ENCODE results near the gene ARL16. TPM values are rescaled to one million over a fixed set of nuclear protein-coding genes. Genes with fewer than 3 reads are reported as not detected.

Gene ARL16
- total and polyA plus RNA-seq, 10 donors, result 22.5 to 93.5 (median 31.9) TPM

DNA sequence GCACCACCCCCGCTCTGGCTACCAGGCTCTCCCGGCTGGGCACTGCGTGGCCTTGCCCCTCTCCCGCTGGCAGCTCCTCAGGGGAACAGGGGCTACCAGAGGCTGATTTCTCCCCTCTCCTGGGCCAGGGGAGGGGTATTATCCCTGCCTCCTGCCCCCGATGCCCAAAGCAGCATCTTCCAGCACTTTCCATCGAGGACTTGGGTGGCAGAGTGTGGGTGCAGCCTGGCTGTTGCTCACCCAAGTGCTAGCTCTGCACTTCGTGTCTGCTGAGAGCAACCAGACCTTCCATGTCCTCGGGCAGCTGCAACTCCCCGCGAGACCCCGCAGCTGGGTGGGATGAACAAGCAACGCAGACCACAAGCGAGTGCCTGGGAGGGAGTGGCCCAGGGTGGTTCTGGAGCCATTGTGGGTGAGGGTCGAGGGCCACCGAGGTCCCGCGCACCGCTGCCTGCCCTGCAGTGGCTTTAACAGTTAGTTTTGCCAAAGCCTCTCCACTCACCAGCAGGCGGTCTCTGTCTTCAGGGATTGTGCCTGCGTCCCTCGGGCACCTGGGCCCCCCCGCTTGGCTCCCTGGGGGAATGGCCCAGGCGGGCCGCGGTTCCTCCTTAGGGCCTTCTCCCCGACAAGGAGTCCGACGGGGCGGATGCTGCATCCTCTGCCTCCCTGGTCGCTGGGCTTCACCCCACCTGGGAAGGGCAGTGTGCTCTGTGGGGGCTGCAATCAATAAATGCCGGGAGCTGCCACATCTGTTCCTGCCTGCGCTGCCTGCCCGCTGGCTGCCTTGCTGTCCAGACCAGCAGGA is 36.9 kb upstream of the ARL16 start:
- no peak for DNase-seq
- TF ChIP-seq POLR2A (IDR thresholded peaks at IDR 0.05) (no peak), POLR2AphosphoS5 (IDR thresholded peaks at IDR 0.05) (peak in 1 of 3 donors; percentile 3)
- TF ChIP-seq, protein P1, sequence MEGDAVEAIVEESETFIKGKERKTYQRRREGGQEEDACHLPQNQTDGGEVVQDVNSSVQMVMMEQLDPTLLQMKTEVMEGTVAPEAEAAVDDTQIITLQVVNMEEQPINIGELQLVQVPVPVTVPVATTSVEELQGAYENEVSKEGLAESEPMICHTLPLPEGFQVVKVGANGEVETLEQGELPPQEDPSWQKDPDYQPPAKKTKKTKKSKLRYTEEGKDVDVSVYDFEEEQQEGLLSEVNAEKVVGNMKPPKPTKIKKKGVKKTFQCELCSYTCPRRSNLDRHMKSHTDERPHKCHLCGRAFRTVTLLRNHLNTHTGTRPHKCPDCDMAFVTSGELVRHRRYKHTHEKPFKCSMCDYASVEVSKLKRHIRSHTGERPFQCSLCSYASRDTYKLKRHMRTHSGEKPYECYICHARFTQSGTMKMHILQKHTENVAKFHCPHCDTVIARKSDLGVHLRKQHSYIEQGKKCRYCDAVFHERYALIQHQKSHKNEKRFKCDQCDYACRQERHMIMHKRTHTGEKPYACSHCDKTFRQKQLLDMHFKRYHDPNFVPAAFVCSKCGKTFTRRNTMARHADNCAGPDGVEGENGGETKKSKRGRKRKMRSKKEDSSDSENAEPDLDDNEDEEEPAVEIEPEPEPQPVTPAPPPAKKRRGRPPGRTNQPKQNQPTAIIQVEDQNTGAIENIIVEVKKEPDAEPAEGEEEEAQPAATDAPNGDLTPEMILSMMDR (IDR thresholded peaks at IDR 0.05 in 8 of 11, conservative IDR thresholded peaks at IDR 0.05 in 3 of 11), result no peak
- Histone ChIP-seq H3K4me1 (peaks cover 0 to 10% (median 1%) of the 10 kb centered on the region in 6 donors), H3K27me3 (replicated peaks in 1 of 7) (peaks cover 0 to 34% (median 0%) of the 10 kb centered on the region in 7 donors), H3K27ac (no peak overlapping the region), H3K9me3 (no peaks in the 10 kb centered on the region), H3K36me3 (peaks cover 0 to 43% (median 0%) of the 10 kb centered on the region in 6 donors), H3K4me3 (no peak overlapping the region)
- intact Hi-C loops (cut with DNase I; ENCODE audit: low total_unique reads), result no loop called here
- WGBS, 5 donors, result 88 to 93% (median 88%) methylated on average over 20 to 33 of the region's 33 CpGs

DNA sequence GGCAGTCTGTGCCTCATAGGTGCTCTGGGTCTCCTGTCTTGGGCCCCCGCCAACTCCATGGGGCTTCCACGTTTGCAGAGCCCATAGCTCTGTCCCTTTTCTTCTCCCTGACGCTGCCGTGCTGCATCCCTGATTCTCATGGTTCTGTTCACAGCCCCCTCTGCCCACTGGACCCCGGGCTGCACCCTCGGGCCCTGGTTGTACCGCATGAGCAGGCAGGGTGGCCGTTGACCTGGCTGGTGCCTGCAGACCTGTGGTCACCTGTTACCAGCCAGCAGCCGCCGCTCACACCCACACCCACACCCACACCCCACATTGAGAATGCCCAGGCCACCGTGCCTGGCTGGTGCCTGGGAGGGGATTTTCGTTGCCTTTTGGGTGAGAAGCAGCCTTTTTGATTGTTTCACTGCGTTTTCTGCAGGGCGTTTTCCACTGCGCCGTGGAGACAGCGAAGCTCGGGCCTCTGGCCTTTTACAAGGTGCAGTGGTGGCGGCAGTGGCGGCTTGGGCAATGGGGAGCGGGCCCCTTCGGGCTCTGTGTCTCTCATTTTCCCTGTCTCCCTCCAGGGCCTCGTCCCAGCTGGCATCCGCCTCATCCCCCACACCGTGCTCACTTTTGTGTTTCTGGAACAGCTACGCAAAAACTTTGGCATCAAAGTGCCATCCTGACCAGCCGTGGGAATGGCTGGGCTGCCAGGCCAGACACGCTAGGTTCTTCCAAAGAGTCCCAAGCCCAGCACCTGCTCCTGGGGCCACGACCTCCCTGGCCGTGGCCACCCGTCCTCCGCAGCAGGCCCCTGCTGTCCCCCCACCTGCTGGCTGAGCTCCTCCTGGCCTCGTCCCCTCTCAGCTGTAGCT is 36.0 kb upstream of the ARL16 start:
- Histone ChIP-seq H3K4me3 (no peak overlapping the region), H3K9me3 (no peaks in the 10 kb centered on the region), H3K27me3 (replicated peaks in 1 of 7) (peaks cover 0 to 26% (median 0%) of the 10 kb centered on the region in 7 donors), H3K27ac (no peak overlapping the region), H3K4me1 (peaks cover 0 to 17% (median 1%) of the 10 kb centered on the region in 6 donors), H3K36me3 (peaks cover 0 to 43% (median 0%) of the 10 kb centered on the region in 6 donors)
- 85 to 94% (median 90%) methylated on average over 29 to 32 of the region's 33 CpGs for WGBS, 5 donors
- TF ChIP-seq POLR2A (IDR thresholded peaks at IDR 0.05) (no peak), POLR2AphosphoS5 (IDR thresholded peaks at IDR 0.05) (peak in 1 of 3 donors; percentile 4)
- TF ChIP-seq, protein P1 (IDR thresholded peaks at IDR 0.05 in 8 of 11, conservative IDR thresholded peaks at IDR 0.05 in 3 of 11), result no peak
- no peak for DNase-seq
- intact Hi-C loops (cut with DNase I; ENCODE audit: low total_unique reads), result no loop called here

DNA sequence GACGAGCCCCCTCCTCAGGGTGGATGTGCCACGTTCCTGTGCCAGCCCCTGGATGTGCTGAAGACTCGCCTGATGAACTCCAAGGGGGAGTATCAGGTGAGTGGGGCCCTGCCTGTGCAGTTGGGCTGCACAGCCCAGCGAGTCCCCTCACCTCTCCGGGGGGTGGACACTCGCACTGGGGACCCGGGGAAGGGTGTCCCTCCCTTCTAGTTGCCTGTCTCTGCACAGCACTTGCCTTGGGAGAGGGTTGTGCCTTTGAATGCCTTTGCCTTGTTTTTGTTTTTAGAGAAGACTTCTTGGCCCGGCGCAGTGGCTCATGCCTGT is 34.1 kb upstream of the ARL16 start:
- intact Hi-C loops (cut with DNase I; ENCODE audit: low total_unique reads), result no loop called here
- H3K27ac ChIP-seq, result no peak overlapping the region
- peaks cover 0 to 43% (median 0%) of the 10 kb centered on the region in 6 donors for H3K36me3 ChIP-seq
- TF ChIP-seq POLR2AphosphoS5 (IDR thresholded peaks at IDR 0.05), result no peak
- TF ChIP-seq, protein P1 (IDR thresholded peaks at IDR 0.05 in 8 of 11, conservative IDR thresholded peaks at IDR 0.05 in 3 of 11), result no peak
- peaks cover 7 to 31% (median 12%) of the 10 kb centered on the region in 6 donors for H3K4me1 ChIP-seq
- no peak overlapping the region for H3K4me3 ChIP-seq
- WGBS, 5 donors, result 93 to 98% (median 97%) methylated on average over 5 to 9 of the region's 9 CpGs
- H3K9me3 ChIP-seq, result no peaks in the 10 kb centered on the region
- H3K27me3 ChIP-seq (replicated peaks in 1 of 7), result peaks cover 0 to 6% (median 0%) of the 10 kb centered on the region in 7 donors
- DNase-seq, result peak; percentile 66

All from spleen (tissue), 11 donors.